Thyroid gland (tissue), 4 donors: ENCODE measurements around the gene NETO2. TPM values are rescaled to one million over a fixed set of nuclear protein-coding genes. Genes with fewer than 3 reads are reported as not detected.

Experiments used
- DNase-seq, 2 donors: peaks; one replicate each; pipeline ENCODE4 v3.0.0-alpha.2; 2019
- H3K27ac ChIP-seq, 3 donors: fragments of 200-600 bp; sonication (generic); 1 replicate in 2 of 3; 2 replicates in 1 of 3; pipeline ENCODE4 v1.5.1; 2016 to 2019; ENCODE audit warnings: mild to moderate bottlenecking in 1 of 3, moderate library complexity in 1 of 3
- H3K27me3 ChIP-seq: fragments of 200-600 bp; sonication (generic); one replicate; pipeline ENCODE4 v1.5.1; 2019
- H3K36me3 ChIP-seq, 2 donors: fragments of 200-600 bp; sonication (generic); one replicate each; pipeline ENCODE4 v1.5.1; 2016 to 2019
- H3K4me1 ChIP-seq, 2 donors: fragments of 200-600 bp; sonication (generic); one replicate each; pipeline ENCODE4 v1.5.1; 2017 to 2019
- H3K4me3 ChIP-seq, 3 donors: fragments of 200-600 bp; sonication (generic); replicated peaks in 1 of 3; 1 replicate in 2 of 3; 2 replicates in 1 of 3; pipeline ENCODE4 v1.5.1; 2016; ENCODE audit warnings: mild to moderate bottlenecking in 1 of 3
- H3K9me3 ChIP-seq: fragments of 200-600 bp; sonication (generic); one replicate; pipeline ENCODE4 v1.5.1; 2017
- POLR2A ChIP-seq, 2 donors: fragments of 450-650 bp; IDR thresholded peaks; one replicate each; pipeline ENCODE4 v1.6.1; 2017; ENCODE audit warnings: antibody characterized with exemption in 2 of 2, mild to moderate bottlenecking in 2 of 2, moderate library complexity in 1 of 2
- WGBS, 2 donors: methylation state at CpG; one replicate each; pipeline ENCODE4 v1.1.5; 2017; 5-methylcytosine and 5-hydroxymethylcytosine counted together
- intact Hi-C: fragments of 100-400 bp; cut with DNase I; formaldehyde crosslinking; loops from one replicate; pipeline ENCODE4 v1.15.1; 2023
- total RNA-seq, 4 donors: library from RNA; depleted of rRNA; stranded (reverse); fragments of >200 nt; gene quantifications; one replicate each; pipeline ENCODE4 v1.2.3, GENCODE V29; 2016
- TF ChIP-seq, protein P1 (sequence below), 6 experiments: fragments of 200-600 bp in 3 of 6; fragments of 450-650 bp in 3 of 6; sonication (generic) in 3 of 6; IDR thresholded peaks; one replicate each; pipeline ENCODE4 v1.5.1; 2016 to 2019; ENCODE audit warnings: antibody characterized with exemption in 6 of 6, mild to moderate bottlenecking in 2 of 6, inconsistent platforms in 1 of 6, moderate library complexity in 1 of 6

Gene NETO2
- total RNA-seq, 4 donors from 2014 or later: 5.4 to 10.1 (median 6.7) TPM

DNA sequence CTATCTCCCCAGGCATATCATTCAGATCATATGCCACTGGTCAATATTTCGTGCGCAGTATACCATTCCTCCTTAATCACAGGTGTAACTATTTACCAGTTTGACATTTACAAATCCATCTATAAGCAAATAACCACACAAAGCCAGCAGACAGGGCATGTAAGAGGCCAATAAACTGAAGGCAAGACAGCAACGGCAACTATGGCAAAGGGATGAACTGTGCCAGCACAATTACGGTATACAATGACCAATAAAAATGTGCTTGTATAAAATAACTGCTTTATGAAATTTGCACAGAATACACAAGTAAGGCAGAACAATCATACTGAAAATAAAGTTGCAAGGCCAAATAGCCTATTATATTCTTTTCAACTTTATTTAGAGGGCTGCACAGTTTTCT, 9.2 kb downstream of the NETO2 start:
- DNase-seq: no peak
- H3K27me3 ChIP-seq: no peaks in the 10 kb centered on the region
- H3K4me1 ChIP-seq: no peaks in the 10 kb centered on the region
- TF ChIP-seq POLR2A (IDR thresholded peaks at IDR 0.05): no peak
- TF ChIP-seq, protein P1, sequence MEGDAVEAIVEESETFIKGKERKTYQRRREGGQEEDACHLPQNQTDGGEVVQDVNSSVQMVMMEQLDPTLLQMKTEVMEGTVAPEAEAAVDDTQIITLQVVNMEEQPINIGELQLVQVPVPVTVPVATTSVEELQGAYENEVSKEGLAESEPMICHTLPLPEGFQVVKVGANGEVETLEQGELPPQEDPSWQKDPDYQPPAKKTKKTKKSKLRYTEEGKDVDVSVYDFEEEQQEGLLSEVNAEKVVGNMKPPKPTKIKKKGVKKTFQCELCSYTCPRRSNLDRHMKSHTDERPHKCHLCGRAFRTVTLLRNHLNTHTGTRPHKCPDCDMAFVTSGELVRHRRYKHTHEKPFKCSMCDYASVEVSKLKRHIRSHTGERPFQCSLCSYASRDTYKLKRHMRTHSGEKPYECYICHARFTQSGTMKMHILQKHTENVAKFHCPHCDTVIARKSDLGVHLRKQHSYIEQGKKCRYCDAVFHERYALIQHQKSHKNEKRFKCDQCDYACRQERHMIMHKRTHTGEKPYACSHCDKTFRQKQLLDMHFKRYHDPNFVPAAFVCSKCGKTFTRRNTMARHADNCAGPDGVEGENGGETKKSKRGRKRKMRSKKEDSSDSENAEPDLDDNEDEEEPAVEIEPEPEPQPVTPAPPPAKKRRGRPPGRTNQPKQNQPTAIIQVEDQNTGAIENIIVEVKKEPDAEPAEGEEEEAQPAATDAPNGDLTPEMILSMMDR (IDR thresholded peaks at IDR 0.05): no peak
- H3K9me3 ChIP-seq: no peaks in the 10 kb centered on the region
- WGBS, 2 donors: 96% methylated on average over 4 of the region's 4 CpGs
- H3K36me3 ChIP-seq: no peaks in the 10 kb centered on the region
- H3K4me3 ChIP-seq: no peak overlapping the region
- intact Hi-C loops: no loop called here
- H3K27ac ChIP-seq: no peak overlapping the region

GRCh38 chr16:47132308-47132707, 11.4 kb downstream of the NETO2 start:
- Histone ChIP-seq H3K9me3 (no peaks in the 10 kb centered on the region), H3K4me1 (no peaks in the 10 kb centered on the region), H3K4me3 (no peak overlapping the region), H3K27me3 (no peaks in the 10 kb centered on the region), H3K27ac (no peak overlapping the region), H3K36me3 (no peaks in the 10 kb centered on the region)
- TF ChIP-seq POLR2A (IDR thresholded peaks at IDR 0.05): no peak
- TF ChIP-seq, protein P1 (IDR thresholded peaks at IDR 0.05): no peak
- no peak for DNase-seq
- intact Hi-C loops: no loop called here

DNA sequence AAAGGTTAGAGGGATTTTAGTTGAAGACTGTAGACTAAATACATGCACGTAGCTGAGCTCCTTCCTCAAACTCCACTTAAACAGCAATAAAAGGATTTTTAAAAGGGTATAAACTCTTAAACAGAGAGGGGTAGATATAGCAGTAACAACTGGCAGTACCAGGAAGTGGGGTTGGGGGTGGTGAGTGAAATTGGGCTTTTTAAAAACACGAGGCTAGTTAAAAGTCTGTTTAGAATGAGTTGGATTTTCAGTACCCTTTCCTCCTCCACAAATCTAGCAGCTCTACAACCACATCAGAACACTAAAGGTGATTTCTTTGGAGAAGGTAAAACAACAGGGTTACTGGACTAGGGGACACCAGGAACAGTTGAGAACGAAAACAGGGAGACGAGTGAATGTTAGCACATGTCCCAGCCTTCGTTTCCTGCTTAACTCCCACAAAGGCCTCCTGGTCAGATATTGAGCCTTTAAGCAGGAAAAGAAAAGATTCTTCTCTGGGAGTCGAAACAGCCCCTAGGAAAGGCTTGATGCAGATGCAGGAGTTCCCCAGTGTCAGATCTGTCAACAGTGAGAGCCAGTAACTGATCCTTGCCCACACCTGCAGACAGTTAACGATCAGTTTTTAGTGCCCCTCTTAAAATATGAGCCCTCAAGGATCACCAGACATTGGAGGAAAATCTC, 13.8 kb downstream of the NETO2 start:
- H3K36me3 ChIP-seq: no peaks in the 10 kb centered on the region
- WGBS, 2 donors: 69 to 85% methylated on average over 7 of the region's 7 CpGs
- no peak overlapping the region for H3K4me3 ChIP-seq
- no peak overlapping the region for H3K27ac ChIP-seq
- H3K4me1 ChIP-seq: no peaks in the 10 kb centered on the region
- H3K27me3 ChIP-seq: no peaks in the 10 kb centered on the region
- H3K9me3 ChIP-seq: no peaks in the 10 kb centered on the region
- TF ChIP-seq POLR2A (IDR thresholded peaks at IDR 0.05): no peak
- TF ChIP-seq, protein P1 (IDR thresholded peaks at IDR 0.05): no peak
- intact Hi-C loops: no loop called here
- DNase-seq: no peak

- no peaks in the 10 kb centered on the region for H3K27me3 ChIP-seq
- H3K4me3 ChIP-seq: no peak overlapping the region
- TF ChIP-seq, protein P1 (IDR thresholded peaks at IDR 0.05): no peak
- no peak for TF ChIP-seq POLR2A (IDR thresholded peaks at IDR 0.05)
- intact Hi-C loops: no loop called here
- H3K4me1 ChIP-seq: no peaks in the 10 kb centered on the region
- WGBS, 2 donors: 80 to 89% methylated on average over 3 of the region's 3 CpGs
- H3K9me3 ChIP-seq: no peaks in the 10 kb centered on the region
- no peak overlapping the region for H3K27ac ChIP-seq
- no peaks in the 10 kb centered on the region for H3K36me3 ChIP-seq
- no peak for DNase-seq
Observed at GRCh38 chr16:47127541-47127940, 16.2 kb downstream of the NETO2 start.

GRCh38 chr16:47125757-47126156, 18.0 kb downstream of the NETO2 start:
- H3K27ac ChIP-seq: no peak overlapping the region
- TF ChIP-seq POLR2A (IDR thresholded peaks at IDR 0.05): no peak
- TF ChIP-seq, protein P1 (IDR thresholded peaks at IDR 0.05): no peak
- no peak for DNase-seq
- H3K36me3 ChIP-seq: no peaks in the 10 kb centered on the region
- no peaks in the 10 kb centered on the region for H3K9me3 ChIP-seq
- intact Hi-C loops: no loop called here
- no peaks in the 10 kb centered on the region for H3K27me3 ChIP-seq
- 95 to 97% methylated on average over 4 of the region's 4 CpGs for WGBS, 2 donors
- H3K4me1 ChIP-seq: no peaks in the 10 kb centered on the region
- no peak overlapping the region for H3K4me3 ChIP-seq
